Stimulated activated CD8-positive, alpha-beta memory T cell treated with anti-CD3 and anti-CD28 coated beads, Interleukin-4, amount 100 ng/mL, for 24 hours (primary cell): ENCODE results near the gene NRL.

ENCODE experiments used
- DNase-seq: peaks from one replicate; pipeline ENCODE4 v3.0.0-alpha.2; 2020; ENCODE audit warnings: low read depth

The NRL gene

DNA sequence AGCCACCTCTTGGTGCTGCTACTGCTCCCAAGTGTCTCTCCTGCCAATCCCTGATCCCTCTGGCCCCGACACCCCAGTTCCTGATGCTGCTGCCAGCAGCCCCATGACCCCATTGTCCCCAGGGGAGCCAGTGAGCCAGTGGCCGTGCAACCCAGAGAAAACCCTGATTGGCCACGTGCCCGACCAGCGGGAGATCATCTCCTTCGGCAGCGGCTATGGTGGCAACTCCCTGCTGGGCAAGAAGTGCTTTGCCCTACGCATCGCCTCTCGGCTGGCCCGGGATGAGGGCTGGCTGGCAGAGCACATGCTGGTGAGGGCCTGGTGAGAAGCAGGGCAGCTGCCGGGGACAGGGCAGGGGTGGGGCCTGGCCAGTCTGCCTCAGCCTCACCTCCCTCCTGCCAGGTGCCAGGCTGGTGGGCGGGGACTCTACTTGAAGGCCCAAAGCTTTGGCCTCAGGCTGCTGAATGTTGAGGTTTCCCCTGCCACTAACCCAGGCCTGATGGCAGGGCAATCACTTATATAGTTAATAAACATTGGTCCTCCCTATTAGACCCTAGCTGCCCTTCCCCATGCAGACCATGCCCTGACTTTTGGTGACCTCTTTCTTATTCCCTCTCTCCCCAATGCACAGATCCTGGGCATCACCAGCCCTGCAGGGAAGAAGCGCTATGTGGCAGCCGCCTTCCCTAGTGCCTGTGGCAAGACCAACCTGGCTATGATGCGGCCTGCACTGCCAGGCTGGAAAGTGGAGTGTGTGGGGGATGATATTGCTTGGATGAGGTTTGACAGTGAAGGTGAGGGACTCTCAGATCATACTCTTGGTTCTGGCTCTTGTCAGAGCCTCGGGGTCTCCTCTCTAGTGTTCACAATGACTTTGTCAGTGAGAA lies 15.6 kb downstream of the NRL start:
- DNase-seq: no peak

DNA sequence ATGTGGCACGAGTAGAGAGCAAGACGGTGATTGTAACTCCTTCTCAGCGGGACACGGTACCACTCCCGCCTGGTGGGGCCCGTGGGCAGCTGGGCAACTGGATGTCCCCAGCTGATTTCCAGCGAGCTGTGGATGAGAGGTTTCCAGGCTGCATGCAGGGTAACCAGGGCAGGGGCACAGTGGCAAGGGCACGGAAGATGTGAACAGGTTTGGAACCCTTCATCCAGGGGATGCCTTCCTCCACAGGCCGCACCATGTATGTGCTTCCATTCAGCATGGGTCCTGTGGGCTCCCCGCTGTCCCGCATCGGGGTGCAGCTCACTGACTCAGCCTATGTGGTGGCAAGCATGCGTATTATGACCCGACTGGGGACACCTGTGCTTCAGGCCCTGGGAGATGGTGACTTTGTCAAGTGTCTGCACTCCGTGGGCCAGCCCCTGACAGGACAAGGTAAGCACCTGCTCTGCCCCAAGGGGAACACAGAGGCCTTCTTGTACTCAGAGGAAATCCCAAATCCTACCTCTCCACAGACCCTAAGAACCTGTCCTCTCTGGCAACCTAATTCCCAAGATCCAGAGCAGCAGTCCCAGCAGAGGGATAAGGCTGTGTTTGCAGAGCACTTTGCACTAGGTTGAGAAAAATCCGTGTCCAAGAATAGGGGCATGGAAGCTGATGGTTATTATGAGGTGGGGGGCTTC lies 16.4 kb downstream of the NRL start:
- DNase-seq: no peak

DNA sequence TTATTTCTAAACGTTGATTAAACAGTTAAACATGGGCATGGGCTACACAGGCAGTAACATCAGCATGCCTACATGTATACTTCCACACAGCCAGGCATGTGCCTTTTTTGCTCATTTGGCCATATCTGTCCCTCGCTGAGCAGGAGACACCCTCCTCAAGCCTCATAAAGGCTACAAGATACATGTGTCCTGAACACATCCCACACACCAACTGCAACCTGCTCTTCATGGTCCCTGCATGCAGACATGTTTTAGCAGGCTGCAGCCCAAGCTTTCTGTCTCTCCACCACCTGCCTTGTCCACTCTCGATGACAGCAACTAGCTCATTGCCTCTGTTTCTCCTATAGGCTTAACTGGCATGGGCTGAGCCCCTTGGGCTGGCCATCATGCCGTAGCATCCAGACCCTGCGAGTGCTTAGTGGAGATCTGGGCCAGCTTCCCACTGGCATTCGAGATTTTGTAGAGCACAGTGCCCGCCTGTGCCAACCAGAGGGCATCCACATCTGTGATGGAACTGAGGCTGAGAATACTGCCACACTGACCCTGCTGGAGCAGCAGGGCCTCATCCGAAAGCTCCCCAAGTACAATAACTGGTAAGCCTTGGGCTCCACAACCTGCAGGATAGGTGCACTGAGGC lies 18.1 kb downstream of the NRL start:
- no peak for DNase-seq

DNA sequence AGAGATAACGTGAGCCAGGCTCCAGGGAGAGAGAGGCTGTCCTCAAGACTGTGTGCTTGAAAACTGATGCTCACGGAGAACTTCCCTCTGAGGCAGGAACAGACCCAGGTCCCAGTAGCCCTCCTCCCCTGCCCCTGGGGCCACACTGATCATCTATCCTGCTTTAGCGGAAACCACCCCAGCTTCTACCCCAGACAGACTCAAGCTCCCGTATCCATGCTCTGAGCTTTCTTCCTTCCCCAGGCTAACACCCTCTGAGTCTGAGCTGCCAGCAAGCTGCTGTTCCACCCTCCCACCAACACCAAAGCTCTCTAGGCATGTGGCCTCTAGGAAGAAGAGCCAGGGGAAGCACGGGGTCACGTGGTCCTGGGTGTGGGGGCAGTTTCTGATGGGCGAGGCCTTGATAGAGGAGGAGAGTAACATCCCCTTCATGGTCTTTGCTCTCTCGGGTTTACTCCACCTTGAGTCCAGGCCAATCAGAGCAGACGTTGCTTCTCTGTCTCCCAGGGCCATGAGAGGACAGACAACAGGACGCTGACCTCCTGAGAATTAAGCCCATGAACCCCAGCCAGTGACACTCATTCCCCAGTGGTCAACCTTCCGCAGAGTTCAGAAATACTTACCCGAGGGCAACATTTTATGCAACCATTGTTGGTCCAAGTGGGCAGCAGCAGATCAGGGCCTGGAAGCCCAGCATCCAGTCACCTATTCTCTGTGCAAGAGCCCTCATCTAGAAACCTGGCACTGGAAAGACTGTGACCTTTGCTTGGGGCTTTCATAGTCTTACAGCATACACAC lies 19.3 kb downstream of the NRL start:
- DNase-seq: peak; percentile 59

DNA sequence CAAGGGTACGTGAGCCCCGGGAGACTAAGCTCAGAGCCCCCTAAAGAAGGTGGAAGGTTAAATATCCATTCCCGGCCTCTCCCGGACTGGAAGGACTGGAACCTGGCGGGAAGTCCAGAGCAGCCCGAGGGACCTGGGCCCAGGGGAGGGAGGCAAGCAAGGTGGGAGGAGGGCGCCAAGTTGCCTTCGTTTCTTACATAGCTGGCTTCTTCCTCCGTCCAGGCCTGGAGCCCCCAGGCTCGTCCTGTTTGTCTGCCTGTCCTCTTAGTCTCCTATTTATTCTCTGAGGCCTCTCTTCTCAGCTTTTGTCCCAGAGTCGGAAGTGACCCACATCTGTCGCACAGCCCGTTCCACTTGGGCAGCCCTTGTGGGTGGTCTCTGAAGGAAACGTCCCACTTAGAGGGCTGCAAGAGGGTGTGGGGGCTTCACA lies 19.9 kb downstream of the NRL start:
- no peak for DNase-seq

DNA sequence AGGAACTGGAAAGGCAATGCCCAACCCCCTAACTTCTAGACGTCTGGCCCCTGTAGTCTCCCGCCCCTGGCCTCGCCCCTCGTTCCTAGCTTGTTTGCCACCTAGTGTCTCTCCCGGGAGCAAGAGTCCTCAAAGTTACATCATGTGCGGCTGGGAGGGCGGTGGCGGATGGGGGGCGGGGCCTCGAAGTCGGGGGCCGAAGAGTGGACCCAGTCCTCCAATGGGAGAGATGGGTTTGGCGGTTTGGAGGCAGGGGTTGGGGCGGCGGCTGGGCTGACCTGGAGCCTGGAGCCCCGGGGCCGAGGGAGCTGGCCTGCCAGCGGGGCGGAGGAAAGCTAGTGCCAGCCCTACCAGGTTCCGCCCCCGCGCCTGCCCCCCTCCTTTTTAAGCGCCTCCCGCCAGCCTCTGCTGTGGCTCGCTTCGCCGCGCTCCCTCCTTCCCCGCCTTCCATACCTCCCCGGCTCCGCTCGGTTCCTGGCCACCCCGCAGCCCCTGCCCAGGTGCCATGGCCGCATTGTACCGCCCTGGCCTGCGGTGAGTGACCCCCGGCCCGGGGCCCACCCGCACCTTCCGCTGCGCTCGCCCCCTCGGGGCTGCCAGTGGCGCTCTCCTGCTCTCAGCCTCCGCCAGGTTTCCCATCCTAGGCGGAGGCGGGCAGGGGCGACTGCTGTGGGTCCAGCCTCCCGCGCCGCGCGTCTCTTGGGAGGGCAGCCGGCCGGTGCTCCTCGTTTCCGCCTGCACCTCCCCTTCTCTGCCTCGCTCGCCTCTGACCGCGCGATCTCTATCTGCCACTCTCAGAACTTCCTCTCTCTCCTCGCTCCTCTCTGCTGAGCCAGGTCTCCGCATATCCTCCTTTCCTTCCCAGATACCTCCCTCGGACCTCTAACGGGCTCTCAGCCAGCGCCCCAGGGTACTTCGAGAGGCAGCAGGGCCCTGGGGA lies 20.6 kb downstream of the NRL start, which contains the start of gene PCK2:
TSS of gene PCK2 (plus strand) at position 411 of the 940 bp plus-strand sequence. CDS start at position 506, 95 bp downstream.
- peak; percentile 82 for DNase-seq

DNA sequence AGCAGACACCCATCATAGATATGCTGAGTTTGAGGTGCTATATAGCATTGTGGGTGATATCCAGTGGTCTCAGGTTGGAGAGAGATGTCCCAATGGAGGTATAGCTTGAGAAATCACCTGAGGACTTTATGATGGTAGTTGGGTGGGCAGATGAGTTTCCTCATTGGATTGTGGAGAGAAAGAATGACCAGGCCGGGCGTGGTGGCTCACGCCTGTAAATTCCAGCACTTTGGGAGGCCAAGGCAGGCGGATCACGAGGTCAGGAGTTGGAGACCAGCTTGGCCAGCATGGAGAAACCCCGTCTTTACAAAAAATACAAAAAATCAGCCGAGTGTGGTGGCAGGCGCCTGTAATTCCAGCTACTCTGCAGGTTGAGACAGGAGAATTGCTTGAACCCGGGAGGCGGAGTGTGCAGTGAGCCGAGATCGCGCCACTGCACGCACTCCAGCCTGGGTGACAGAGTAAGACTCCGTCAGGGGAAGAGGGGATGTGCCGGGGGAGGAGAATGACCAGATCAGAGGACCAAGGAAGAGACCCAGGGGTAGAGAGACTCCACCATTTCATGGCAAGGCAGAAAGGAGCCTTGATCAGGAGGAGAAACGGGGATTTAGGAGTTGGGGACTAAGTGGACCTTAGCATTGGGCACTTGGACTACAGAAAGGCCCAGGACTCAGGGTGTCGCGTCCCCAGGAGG lies 21.4 kb downstream of the NRL start:
- no peak for DNase-seq

DNA sequence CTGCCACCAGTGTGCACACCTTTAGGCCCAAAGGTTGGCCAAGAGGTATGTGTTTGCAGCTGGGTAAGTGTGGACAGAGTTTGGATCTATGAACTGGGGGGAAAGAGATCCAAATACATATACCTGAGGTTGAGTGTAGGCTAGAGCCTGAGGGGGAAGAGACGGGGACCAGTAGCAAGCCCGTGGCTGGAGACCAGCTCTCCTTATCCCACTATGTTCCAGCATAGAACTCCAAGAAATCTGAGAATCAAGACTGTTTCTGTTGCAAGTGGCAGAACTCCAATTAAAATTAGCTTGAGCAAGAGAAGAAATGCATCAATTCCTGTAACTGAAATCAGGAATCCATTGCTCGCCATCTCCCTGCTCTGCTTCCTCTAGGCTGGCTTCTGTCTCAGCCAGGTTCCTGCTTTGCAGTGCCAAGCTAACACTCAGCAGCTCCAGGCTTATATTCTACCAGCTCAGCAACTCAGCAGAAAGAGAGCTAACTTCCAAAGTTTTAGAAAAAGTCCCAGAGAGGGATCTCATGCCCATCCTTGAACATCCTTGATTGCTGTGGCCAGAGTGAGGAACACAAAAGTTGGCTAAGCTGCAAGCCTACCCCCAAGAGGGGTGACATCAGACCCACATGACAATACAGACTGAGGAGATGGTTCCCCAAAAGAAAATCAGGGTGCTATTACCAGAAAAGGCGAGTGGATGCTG lies 22.1 kb downstream of the NRL start:
- DNase-seq: no peak

DNA sequence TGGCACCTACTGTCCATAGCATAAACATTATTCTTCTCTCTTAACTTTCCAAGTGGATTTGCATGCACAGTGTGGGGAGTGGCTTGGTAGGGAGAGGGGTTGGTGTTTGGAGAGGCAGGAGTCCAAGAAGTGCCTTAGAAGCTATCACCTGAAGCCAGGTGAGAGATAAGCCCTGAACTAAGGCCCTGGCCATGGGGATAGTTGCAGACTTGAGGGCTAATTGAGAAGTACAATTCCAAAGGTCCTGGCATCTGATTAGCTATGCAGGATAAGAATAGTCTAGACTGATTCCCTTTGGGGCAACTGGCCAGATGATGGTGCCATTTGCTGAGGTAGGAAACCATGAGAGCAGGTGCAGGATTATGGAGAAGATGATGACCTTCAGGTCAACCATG lies 22.6 kb downstream of the NRL start:
- DNase-seq: no peak

DNA sequence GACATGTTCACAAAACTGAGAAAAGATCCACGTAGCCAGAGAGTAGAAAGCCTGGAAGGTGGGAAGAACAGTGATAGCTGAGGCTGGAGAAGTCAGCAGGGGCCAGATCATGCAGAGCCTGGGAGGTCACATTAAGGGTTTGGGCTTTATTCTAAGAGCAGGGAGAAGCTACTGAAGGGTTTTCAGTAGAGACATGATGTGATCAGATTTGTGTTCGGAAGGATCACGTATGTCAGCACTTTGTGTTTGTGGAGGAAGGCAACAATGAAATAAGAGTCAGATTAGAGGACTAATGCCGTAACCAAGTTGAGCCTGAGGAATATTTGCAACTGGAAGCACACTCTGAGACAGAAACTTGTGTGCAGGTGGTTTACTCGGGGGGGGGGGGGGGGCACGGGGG lies 24.9 kb downstream of the NRL start:
- DNase-seq: no peak

DNA sequence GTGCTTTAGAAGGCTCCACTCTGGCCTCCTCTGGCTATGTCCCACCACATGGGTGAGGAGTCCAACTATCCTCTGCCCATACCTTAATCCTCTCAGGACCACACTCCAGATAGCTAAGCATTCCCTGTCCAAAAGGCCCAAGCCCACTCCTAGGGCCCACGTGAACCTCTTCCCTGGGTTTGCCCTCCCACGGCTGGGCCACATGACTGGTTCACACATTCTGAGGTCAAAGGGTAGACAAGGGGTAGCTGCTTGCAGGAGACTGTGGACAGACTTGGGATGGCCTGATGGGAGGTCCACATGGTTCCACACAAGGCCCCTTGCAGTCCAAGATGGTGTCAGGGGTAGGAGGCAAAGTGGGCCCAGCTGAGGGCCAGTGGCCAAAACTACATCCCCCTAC lies 26.7 kb downstream of the NRL start:
- DNase-seq: no peak

DNA sequence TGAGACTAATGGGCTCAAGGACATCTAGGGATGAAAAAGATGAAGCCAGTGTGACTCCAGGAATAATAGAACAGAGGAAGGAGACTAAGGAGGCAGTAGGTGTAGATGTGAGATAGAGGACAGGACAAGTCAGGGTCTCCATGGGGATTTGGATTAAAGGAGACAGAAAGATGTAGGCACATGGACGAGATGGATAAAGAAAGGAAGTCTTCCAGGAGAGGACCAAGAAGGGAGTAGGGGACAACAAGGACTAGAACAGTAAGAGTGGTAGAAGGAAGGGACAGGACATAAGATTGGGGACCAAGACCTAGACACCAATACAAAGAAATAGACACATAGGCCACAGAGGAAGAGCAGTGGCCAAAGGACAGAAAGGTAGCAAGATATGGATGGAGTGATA lies 27.7 kb downstream of the NRL start:
- no peak for DNase-seq

DNA sequence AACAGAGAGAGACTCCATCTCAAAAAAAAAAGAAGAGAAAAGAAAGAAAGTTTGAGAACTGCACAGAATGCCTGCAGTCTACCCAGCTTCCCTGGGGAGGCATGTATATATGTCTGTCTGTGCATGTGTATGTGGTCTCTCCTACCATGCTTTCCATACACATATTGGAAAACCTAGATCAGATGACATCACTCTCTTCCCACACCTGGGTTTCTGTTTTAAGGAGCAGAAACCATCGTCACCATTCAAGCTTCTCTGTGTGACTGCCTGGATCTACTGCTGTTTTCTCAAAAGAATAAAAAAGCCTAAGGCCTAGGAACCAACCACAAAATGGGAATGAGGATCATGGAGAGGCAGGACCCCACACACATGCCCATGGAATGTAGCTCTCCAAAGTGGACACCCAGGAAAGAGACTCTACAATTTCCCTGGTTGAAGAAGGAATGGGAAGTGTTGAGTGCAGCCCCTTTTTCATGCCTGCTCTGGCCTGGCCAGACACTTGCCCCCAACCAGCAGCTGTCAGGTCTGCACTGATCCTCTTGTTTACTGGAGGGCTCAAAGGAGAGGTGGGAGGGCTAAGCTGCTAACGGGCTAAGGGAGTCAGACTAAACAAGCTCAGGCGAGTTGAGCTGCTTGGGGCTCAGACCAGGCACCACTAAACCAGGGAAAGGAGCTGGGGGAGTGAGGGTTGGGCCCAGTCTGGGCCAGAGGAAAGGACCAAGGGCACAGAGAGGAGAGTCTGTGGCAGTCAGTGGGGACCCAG lies 28.4 kb downstream of the NRL start:
- DNase-seq: no peak

DNA sequence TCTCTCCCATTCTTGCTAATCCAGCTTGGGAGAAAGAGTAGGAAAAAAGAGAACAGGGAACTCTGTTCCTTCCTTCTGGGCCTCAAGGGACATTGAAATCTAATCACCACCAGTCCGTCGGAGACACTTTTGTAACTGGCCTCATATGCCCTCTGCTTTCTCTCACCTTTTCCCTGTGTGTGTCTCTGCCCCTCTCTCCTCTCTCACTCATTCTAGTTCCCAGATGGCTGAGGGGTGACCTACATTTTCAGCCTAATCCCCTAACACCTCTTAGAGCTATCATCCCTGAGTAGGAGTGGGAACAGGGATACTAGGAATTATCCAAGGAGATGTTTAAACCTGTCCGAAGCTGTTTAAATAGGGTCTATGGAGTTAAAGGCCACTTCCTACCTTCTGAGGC lies 29.5 kb downstream of the NRL start:
- no peak for DNase-seq

DNA sequence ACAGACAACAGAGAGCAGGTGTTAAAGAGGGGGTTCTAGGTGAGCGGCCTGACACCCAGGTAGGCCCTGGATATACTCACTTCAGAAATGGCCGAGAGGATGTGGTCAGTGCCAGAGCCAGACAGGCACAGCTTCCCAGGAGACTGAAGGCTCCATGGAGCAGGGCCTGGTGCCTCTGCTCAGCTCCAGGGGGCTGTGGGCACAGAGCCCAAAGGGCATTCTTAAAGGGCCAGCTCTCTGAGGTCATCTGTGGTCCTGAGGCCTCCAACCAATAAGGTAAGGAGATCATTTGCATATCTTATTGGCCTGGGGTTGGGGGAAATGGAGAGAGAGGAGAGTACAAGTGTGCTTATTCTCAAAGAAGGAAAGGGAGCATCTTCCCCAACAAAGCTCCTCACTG lies 30.3 kb downstream of the NRL start:
- DNase-seq: no peak

DNA sequence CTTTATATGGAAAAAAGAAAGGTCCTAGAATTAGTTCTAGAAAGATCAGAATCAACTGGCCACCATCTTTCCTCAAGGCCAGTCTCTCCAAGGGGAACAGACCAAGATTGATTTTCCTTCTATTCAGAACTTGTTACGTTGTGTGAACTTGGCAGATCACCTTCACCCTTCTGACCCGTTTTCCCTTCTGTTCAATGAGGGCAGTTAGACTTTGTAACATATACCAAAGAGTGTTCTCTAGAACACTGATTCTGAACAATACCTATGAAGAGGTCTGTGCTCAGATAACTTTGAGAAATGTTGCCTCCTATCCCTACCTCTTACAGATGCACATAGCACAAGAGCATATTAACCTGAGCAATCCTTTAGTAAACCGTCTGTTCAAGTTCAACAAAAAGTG lies 31.3 kb downstream of the NRL start:
- no peak for DNase-seq

DNA sequence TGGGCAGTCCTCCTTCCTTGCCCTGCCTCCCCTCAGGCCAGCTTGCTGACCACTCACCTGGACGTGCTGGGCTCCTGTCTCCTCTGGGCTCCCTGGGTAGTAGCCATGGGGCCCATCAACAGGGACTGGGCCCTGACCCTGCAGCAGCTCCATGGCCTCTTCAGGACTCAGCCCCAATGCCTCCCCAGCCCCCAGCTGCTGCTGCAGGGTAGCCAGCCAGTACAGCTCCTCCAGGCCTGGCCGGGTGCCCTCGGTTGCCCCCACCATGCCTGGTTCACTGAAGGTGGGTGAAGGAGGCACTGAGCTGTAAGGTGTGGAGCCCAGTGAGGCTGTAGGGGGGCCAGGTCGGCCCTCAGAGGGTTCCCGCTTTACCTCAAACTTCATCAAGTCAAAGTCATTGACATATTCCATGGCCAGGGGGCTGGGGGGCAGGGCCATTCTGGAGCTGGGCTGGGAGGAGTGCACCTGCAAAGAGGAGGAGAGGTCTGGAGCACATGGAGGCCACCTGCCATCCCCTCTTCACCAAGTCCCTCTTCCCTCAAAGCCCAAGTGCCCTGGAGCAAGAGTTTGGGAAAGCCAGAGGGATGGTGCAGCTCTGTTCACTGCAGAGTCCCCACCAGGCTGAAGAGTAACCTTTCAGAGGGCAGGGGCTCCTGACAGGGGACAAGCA lies 32.2 kb downstream of the NRL start:
- DNase-seq: no peak

DNA sequence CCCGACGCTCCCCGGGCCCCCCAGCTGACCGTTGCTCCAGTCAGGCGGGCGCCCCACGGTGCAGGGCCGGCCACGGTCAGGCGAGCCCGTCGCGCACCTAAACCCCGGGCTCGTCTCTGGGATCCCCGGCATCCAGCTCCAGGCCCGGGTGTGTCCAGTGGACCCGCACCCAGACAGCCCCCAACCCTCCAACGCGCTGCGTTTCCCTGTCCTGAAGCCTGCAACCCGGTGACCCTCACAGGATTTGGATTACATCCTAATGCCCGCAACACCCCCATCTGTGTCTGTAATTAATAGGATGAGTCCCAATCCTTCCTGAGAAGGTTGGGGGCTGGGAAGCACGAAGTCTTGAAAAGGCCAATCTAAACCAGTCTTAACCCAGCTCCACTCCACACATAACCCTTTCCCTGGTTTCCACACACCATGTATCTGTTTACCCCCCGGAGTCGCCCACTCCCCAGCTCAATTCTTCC lies 33.0 kb downstream of the NRL start:
- no peak for DNase-seq
